PC-3 (cell line): ENCODE measurements around the gene TWIST2.

Experiments used
- EZH2 ChIP-seq: fragments of 300-600 bp; sonication (generic); IDR thresholded peaks from one replicate; pipeline ENCODE4 v1.6.1; 2017; ENCODE audit warnings: antibody characterized with exemption, mild to moderate bottlenecking, low read length; ENCODE audit not compliant: unreplicated experiment
- TF ChIP-seq, protein P1 (sequence below): fragments of 300-600 bp; sonication (generic); conservative IDR thresholded peaks from 2 replicates; pipeline ENCODE4 v1.5.1; 2017; ENCODE audit warnings: antibody characterized with exemption, low read depth, mild to moderate bottlenecking, low read length

DNA sequence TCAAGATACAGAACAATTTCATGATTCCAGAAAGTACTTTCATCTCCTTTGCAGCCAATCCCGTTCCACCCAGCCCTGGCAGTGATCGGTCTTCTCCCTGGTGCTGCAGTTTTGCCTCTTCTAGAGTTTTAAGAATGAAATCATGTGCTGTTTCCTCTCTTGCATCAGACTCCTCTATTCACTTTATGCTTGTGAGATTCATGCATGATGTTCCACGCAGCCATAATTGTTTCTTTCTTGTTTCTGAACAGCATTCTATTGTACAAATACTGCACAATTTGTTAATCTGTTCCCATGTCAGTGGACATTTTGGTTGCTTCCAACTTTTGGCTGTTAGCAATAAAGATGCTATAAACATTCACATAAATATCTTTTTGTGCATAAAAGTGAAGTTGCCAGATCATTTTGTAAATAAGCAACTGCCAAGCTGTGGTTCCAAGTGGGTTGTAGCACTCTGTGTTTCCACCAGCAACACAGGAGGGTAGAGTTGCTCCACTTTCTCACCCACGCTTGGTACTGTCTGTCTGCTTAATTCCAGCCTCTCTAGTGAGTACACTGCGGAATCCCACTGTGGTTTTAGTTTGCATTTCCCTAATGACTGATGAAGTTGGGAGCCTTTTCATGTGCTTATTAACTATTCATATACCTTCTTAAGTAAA, 104.5 kb downstream of the TWIST2 start:
- no peak for TF ChIP-seq EZH2
- TF ChIP-seq, protein P1, sequence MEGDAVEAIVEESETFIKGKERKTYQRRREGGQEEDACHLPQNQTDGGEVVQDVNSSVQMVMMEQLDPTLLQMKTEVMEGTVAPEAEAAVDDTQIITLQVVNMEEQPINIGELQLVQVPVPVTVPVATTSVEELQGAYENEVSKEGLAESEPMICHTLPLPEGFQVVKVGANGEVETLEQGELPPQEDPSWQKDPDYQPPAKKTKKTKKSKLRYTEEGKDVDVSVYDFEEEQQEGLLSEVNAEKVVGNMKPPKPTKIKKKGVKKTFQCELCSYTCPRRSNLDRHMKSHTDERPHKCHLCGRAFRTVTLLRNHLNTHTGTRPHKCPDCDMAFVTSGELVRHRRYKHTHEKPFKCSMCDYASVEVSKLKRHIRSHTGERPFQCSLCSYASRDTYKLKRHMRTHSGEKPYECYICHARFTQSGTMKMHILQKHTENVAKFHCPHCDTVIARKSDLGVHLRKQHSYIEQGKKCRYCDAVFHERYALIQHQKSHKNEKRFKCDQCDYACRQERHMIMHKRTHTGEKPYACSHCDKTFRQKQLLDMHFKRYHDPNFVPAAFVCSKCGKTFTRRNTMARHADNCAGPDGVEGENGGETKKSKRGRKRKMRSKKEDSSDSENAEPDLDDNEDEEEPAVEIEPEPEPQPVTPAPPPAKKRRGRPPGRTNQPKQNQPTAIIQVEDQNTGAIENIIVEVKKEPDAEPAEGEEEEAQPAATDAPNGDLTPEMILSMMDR, result no peak
